G401.6 (cell line): ENCODE data around the gene HERC2.
"Not testable (repeated sequence)": the region's sequence is repeated elsewhere in the genome, so short reads cannot be mapped to it uniquely, and the experiment has no call there.

Source experiments
- FAIRE-seq: peaks from 2 replicates; lab custom pipeline; 2012; peaks lifted over from hg19 to GRCh38; lab: Jason Lieb, UNC

Gene HERC2

DNA sequence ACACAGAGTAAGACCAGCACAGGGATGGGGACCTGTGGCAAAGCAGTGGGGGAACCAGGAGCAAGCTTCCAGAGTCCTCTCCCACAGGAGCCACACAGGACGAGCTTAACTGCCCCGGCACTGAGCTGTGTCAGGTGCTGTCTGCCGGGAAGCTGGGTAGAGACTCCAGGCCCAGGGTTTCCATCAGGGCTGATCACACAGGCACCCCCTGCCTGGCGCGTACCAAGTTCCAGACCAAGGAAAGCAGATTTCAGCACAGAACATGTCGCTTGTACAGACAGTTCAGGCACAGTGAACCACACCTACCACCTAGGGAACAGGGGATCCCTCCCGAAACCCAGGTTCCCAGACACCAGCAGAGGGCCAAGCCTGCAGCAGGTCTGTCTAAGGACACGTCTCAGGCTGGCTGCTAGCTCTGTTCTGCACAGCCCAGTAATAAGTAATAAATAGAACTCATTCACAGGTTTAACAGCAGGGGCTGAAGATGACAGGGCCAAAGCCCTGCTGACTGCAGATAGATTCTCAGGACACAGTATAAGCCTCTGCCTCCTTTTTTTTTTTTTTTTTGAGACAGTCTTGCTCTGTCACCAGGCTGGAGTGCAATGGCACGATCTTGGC, 192.6 kb downstream of the HERC2 start:
- no peak for FAIRE-seq

DNA sequence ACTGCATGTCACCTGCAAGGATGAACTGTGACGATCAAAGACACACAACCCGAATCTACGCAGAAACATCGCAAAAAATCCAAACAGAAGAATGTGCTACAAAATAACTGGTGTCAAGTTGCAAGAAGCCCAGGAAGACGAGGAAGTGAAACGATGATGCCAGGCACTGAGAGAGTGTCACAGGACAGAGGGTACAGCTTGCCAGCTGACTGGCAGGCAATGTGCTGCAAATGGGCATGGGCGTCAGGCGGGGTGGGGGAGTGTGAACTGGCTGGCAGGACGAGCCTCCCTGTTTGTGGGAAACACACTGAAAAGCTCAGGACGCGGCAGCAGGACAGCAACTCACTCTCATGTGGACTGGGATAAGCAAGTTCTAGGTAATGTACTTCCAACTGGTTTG, 193.9 kb downstream of the HERC2 start:
- no peak for FAIRE-seq

DNA sequence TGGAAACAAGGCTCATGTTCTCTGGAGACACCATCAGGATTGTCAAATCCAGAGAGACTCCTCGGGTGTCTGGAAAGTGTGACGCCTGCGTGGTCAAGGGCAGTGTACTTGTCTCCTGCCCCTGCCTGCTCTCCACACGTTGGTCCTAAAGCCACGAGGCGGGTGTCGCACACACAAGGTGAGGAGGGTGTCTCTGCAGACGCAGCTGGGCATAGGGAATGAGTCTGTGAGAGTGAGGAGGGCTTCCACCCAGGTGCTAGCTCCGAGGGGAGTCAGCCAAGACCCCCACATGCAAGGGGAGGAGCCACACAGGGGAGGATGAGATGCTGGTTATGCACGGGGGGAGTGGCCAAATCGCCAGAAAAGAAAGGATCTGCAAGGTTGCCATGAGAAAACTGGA, 194.9 kb downstream of the HERC2 start:
- FAIRE-seq: no peak

DNA sequence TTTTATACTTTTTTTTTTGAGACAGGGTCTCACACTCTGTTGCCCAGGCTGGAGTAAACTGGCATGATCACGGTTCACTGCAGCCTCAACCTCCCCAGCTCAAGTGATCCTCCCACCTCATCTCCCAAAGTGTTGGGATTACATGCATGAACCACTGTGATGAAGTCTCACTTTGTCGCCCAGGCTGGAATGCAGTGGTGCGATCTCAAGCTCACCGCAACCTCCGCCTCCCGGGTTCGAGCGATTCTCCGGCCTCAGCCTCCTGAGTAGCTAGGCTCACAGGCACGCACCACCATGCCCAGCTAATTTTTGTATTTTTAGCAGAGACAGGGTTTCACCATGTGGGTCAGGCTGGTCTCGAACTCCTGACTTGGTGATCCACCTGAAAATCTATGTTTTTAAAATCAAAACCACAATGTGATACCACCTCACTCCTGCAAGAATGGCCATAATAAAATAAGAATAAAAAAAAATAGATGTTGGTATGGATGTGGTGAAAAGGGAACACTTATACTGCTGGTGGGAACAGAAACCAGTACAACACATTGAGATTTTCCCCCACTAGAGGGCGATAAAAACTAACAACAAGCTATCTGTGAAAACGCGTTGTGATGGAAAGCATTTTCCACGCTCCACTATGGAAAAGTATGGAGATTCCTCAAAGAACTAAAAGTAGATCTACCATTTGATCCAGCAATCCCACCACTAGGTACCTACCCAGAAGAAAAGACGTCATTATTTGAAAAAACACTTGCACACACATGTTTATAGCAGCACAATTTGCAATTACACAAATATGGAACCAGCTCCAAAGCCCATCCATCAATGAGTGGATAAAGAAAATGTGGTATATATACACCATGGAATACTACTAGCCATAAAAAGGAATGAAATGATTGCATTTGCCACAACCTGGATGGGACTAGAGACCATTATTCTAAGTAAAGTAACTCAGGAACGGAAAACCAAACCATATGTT, 196.0 kb downstream of the HERC2 start:
- FAIRE-seq: peak; percentile 84

DNA sequence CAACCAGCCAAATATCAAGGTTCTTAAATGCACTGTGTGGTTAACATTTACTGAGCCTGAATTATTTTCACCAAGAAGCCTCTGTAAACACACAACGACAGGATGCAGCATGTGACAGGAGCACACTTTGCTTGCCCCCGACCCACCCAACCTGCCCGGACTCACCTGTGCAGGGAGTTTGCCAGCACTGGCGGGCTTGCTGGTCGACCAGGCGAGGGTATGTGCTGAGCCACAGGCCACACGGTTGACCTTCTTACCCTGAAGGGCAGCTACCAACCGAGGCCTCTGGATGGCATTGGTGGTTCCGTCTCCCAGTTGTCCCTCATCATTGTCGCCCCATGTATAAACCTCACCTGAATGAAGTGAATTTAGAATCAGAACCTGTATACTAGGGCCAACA, 197.1 kb downstream of the HERC2 start:
- no peak for FAIRE-seq

DNA sequence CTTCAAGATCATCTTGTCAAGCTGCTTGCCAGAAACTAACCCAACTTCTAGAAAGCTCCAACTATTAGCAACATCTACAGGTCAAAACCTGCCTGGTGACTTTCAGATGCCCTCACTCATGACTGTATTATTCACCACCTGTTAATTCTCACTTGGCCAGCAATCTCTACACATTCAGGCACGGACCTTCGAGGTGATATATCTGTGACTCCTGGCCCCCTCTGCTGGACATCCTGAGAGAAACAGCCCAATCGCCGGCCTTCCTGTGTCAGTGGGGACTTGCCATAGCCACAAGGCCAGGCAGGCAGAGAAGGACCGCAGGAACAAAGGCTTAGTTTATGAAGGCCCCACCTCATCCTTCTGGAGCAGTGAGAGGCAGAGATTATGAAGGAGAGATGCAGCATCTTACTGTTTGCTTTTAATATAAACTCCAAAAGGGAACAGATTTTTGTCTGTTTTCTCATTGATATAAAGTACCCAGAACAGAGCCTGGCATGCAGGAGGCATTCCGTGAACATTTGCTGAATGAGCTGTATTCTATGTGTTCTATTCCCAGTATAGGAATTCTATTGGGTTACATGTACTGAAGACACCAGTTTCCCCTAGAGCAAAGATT, 198.5 kb downstream of the HERC2 start:
- peak; percentile 36 for FAIRE-seq

DNA sequence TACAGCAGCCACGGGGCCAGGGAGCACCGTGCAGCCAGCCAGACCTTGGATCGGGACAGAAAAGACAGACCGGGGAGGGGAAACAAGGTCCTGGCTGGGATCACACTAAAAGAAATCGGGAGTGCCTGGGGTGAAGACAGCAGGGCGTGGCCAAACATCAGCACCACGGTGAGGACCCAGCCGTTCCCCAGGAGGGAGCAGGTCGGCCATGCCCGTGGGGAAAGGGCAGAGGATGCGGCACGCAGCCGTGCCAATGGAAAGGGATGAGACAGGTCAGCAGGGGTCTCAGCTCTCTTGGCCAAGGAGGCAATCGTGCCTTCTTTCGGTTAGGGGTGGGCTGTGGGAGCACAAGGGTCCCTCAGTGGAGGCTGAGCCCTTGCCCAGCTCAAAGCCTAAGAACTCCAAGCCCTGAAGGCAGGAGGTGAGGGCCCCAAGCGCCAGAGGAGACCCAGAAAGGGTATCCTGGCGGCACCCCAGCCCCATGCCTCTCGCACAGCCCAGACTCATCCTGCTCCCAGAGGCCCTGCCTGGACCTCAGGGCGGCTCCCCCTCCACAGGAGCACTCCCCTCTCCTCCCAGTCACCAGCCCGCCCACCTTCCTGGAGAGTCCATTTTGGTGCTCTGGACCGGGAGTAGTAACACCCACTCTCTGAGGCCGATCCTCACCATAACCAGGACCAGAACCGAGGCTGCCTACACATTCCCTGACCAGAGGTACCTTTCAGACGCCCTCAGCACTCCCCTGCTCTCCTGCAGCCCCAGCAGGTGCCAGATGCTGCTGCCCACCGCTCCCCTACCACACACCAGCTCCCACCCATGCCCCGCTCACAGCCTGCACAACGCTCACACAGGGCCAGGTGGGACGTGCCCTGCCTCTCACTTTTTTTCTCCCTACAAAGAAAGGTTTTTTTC, 199.7 kb downstream of the HERC2 start:
- FAIRE-seq: no peak

DNA sequence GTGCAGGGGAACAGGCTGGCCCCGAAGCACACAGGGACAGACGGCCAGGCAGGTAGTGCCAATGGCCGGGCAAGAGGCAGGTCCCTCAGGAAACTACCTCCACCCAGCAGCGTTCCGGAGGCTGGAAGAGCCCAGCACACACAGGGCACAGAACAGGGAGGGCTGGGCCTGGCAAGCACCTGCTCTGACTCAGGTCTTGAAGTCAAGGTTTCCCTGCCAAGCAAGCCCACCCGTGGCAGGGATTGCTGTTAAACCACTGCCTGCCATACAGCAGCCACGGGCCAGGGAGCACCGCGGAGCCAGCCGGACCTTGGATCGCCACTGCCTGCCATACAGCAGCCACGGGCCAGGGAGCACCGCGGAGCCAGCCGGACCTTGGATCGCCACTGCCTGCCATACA, 200.4 kb downstream of the HERC2 start:
- not testable (repeated sequence) for FAIRE-seq

DNA sequence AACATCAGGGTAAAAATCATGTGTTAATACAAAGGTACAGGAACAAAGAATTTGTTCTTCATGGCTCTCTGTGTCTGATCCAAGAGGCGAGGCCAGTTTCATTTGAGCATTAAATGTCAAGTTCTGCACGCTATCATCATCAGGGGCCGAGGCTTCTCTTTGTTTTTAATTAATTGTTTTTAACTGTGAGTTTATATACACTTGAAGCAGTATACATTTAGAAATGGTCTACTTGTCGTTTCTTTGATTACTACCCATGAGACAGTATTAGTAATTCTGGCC, 201.7 kb downstream of the HERC2 start:
- FAIRE-seq: no peak

DNA sequence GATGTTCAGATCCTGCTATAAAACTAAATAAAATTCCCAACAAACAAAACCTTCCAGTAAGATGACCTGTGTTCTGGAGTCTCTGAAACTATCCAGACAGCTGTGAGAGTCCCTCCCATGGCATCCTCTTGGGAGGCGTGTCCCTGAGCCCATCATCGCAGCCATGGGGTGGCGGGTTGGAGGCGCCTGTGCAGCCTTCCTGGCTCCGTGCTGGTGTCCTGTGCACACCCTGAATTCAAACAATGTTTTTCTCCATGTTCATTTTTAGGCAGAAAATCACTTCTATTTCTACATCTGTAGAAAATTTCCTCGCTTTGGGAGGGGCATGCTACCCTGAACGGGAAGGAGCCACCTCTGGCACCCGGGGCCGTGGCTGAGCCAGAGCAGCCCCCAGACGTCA, 203.4 kb downstream of the HERC2 start:
- no peak for FAIRE-seq

DNA sequence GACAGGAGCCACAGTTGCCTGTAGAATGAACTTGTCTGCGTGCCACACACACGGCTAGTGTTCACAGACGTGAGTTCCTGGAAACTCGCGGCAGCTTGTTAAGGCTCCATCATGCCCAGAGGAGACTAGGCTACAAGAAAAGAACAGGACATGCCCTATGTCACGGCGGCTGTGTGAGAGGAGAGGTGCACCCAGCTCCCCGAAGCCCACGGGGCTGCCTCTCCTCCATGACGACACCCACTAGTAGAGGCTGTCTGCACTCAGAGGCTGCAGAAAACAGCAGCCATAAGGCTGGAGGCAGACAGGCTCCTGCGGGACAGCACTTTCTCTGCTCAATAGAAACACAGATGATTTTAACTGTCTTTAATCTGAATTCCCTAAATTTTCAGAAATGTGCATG, 203.9 kb downstream of the HERC2 start:
- FAIRE-seq: no peak

DNA sequence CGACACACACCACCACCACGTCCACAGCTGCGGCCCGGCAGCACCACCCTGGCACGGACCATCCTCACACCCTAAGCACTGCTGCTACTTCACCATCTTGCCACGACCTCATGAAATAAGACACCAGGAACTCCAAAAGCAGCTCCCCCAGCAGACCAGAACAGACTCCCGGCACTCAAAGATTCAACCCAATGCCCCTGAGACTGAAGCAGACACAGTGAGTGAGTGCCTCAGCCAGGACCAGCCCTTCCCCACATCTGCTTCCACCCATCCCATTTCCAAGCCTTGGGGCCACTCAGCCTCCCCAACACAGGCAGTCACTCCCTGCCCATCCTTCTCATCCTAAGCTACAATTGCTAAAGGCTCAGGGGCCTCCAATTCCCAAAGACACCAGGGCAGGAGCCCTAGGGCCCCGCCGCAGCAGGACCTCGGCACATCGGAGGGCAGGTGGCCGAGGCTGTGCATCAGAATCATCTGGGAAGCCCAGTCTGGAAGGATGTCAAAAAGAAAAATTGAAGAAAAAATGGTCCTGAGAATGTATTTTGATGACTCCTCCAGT, 204.5 kb downstream of the HERC2 start:
- FAIRE-seq: no peak

DNA sequence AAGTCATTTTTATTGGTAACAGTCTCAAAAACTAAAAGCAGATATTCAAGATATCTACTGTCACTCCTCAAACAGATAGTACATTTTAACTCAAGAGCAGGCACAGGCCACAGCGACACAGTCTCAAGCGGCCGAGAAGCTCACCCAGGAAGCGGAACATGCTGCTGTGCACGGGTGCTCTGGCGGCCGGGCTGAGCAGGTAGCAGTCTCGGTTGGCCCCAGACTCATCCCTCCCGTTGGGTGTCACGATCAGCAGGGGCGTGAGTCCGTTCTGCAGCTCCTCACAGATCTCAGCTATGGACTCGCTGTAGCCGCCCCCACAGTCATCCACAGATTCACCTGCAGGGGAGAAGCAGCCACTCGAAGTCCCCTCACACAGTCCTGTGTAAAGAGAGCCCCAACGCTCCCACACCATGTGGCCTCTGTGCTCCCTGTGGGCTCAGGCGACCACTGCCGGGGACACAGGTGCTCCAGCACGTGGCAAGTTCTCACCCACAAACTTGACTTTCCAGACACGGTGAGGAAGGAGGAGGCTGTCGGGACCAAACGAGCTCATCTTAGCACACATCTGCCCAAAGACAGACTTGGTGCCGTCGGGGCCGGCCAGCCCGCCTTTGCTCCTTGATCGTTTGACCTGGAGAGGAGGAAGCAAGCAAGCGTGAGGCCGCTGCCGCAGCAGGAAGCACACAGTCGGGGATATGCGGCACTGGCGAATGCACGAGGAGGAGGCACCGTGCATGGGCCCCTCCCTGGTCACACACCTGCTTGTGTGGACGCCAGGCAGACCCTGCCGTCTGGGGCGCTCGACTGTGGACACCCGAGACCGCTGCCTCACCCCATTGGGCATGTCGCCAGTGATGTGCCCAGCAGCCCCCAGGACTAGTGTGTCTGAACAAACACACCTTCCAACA, 205.2 kb downstream of the HERC2 start:
- no peak for FAIRE-seq

DNA sequence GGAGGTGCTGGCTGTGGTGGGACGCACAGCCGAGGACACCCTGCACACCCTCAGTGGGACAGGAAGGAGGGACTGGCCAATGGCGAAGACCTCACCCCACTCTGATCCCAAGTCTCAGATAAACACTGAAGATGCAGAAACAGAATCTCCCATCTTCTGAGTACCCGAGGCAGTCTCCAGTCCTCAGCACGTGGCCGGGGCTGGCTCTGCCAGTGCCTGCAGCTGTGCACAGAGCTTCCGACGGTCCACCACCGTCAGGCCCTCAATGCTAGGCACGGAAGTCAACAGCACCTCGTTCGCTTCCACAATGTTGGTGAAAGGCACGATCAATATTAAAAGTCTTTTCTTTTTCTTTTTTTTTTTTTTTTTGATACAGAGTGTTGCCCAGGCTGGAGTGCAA, 206.1 kb downstream of the HERC2 start:
- FAIRE-seq: no peak

DNA sequence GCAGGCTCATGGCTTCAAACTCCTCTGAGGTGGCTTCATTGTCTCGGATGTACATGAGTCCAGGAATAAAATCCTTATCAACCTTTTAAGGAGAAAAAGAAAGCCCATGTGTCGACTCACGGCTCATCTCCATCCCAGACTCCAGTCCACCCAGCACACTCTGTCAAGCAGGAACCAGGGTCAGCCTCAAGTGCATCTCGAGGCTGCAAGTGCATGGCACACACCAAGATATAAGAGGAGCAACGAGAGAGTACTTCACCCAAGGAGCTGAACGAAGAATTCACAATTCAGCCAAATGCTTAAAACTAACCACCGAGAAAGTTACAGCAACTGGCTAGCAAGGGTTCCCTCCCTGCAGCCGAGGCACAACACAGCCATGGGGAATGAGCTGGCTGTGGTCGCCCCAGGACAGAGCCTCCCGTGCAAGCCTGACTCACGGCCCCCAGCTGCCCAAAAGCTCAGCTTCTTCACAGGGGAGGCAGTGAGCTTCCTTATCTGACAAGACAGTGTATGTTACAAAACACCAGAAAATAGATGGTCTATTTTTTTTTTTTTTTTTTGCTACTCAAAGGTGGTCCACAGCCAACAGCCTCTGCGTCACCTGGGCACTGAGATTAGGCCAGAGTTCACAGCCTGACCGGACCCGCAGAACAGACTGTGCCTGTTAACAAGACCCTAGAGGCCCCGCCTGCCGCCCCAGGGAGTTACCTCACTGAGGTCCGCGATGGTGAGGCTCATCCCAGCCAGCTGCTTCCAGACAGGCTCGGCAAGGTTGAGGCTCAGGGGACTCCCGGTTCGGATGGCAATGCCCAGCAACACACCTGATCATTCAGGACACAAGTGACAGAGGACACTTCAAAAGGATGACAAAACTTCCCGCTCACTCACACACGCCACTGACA, 207.0 kb downstream of the HERC2 start:
- FAIRE-seq: no peak

DNA sequence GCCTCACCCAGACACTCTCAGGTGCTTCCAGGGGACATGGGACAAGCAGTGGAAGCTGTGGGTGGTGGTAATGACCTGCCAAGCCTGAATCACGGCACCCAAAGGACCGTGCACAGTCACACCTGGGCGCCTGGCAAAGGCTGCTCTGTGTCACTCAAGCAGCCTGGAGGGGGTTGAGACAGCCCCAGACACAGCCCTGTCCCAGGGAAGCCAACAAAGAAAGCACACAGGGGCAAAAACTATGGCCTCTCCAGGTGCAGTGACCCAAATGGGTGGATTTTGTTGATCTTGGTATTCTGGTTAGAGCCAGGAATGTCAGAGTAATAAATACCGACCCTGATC, 207.9 kb downstream of the HERC2 start:
- no peak for FAIRE-seq

DNA sequence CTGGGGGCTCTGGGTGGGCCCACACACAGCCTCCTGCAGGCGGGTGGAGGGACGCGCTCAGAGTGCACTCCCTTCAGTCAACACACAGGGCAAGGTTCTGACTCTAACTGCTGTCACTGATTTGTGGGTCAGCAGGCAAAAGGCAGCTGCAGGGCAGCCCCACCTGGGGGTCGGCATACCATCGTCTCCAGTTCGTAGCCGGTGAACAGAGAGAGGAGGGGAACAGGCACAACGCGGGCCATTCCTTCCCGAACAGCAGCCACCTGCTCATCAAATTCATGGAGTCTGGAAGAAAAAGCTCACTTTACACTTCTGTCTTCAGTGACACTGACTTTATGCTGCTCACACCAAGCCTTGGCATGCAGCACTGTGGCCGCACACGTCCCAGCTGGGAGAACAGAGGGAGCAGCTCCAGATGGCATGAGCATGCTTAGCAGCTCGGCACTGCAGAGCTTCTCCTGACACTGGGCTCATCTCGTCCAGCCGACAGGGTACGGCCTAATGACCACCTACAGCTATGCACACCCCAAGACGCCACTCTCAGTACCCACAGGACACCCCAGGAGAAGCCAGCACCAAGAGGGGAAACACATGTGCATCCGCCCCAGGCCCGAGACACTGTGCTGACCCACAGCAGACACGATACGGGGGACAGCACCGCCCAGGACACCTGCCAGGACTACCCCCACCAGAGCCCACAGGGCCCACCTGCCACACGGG, 208.4 kb downstream of the HERC2 start:
- FAIRE-seq: no peak

DNA sequence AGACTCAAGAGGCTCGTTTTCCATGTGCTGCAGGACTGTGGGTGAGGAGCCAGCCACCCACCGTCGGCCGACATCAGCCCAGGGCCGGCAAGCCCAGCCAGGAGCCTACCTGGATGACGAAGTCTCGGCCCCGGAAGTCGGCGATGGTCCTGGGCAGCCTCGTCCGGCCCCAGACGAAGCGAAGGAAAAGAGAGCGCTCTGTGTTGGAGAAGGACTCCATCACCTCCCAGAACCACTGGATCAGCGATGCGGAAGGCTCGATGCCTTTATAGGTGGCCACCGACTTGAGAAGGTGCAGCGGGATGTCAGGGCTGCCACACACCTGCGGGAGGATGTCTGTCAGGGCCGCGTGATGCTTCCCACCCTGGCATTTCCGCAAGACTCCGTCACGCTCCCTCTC, 209.0 kb downstream of the HERC2 start:
- no peak for FAIRE-seq

DNA sequence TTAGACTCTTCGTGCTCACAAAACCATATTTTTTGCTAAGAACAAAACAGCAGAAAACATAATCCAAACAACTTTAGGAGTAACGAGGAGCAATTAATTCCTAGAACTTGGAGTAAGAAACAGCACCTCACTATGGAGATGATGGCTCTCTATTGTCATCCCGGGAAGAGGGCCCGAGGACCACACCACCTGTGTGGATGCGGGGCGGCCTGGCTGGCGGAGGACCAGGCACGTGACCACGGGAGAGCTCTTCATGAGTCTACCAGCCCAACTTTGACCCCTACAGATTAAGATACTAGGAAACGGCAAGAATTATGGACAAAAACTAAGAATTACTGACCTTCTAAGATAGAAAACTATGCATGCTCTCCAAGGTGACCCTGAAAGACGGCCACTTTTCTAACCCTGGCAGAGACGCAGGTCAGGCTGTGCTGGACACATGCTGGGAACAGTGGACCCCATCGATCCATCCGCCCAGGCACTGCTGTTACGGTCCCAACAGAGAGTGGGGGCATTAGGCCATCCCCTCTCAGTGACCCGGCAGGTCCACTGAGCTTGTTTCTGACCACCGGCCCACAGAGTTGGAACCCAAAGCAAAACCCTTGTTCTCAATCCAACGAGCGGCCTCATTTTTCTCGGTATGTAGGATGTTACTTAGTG, 209.7 kb downstream of the HERC2 start:
- no peak for FAIRE-seq
